Measurements from ENCODE around the gene KIZ.

DNA sequence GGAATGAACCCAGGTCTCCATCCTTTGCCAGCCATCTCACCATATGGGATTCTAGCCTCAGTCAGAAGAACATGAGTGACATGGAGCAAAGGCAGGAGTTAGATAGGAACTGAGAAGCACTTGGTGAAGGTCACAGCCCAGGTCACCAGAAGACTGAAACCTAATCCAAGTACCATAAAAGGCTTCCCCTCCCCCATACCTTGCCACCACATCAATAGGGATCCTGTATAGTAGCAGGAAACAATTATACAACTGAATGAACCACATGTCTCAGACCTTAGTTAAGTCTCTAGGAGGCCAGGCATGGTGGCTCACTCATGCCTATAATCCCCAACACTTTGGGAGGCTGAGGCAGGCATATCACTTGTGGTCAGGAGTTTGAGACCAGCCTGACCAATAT is 49.6 kb downstream of the KIZ start:
- TF ChIP-seq, protein P1, sequence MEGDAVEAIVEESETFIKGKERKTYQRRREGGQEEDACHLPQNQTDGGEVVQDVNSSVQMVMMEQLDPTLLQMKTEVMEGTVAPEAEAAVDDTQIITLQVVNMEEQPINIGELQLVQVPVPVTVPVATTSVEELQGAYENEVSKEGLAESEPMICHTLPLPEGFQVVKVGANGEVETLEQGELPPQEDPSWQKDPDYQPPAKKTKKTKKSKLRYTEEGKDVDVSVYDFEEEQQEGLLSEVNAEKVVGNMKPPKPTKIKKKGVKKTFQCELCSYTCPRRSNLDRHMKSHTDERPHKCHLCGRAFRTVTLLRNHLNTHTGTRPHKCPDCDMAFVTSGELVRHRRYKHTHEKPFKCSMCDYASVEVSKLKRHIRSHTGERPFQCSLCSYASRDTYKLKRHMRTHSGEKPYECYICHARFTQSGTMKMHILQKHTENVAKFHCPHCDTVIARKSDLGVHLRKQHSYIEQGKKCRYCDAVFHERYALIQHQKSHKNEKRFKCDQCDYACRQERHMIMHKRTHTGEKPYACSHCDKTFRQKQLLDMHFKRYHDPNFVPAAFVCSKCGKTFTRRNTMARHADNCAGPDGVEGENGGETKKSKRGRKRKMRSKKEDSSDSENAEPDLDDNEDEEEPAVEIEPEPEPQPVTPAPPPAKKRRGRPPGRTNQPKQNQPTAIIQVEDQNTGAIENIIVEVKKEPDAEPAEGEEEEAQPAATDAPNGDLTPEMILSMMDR (conservative IDR thresholded peaks at IDR 0.05; ENCODE audit: low read depth, low read length), result no peak
- TF ChIP-seq EZH2 (IDR thresholded peaks at IDR 0.05; ENCODE audit: low read length, unreplicated experiment), result no peak
